COLO668 (cell line): ENCODE results near the gene TTLL8.

Experiments
- DNase-seq: peaks from one replicate; lab custom pipeline; 2025; ENCODE audit not compliant: unreplicated experiment; lab: John Stamatoyannopoulos, UW

The TTLL8 gene

DNA sequence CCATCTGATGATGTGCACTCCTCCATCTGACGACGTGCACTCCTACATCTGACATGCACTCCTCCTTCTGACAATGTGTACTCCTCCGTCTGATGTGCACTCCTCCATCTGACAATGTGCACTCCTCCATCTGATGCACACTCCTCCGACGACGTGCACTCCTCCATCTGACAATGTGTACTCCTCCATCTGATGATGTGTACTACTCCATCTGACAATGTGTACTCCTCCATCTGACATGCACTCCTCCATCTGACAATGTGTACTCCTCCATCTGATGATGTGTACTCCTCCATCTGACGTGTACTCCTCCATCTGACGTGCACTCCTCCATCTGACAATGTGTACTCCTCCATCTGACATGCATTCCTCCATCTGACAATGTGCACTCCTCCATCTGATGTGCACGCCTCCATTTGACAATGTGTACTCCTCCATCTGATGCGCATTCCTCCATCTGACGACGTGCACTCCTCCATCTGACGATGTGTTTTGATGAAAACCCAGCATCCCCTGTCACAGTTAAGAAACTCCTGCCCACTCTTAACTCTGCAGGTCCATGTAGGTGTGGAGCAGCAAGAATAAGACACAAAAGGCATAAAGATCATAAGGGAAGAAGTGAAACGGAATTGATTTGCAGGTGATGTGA is 35.8 kb downstream of the TTLL8 start:
- no peak for DNase-seq

DNA sequence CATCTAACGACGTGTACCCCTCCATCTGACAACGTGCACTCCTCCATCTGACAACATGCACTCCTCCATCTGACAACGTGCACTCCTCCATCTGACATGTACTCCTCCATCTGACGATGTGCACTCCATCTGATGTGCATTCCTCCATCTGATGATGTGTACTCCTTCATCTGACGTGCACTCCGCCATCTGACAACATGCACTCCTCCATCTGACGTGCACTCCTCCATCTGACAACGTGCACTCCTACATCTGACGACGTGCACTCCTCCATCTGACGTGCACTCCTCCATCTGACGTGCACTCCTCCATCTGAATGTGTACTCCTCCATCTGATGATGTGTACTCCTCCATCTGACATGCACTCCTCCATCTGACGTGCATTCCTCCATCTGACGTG is 37.5 kb downstream of the TTLL8 start:
- DNase-seq = no peak

DNA sequence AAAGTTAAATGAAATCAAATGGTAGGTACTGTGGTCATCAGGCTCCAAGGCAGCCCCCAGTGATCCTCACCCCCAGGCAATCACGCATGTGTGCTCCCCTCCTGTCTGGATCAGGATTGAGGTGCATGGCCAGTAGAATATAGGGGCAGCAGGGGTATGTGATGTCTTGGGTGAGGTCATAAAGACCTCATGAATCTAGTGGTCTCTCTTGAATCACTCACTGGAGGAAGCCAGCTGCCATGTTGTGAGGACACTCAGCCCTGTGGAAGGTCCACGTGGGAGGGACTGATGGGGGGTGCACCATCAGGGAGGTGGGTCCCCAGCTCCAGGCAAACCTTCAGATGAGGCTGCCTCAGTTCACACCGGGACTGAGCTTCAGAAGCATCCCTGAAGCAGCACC is 38.8 kb downstream of the TTLL8 start:
- DNase-seq = no peak

GRCh38 chr22:50018608-50019285 is 39.4 kb downstream of the TTLL8 start:
- DNase-seq = no peak

DNA sequence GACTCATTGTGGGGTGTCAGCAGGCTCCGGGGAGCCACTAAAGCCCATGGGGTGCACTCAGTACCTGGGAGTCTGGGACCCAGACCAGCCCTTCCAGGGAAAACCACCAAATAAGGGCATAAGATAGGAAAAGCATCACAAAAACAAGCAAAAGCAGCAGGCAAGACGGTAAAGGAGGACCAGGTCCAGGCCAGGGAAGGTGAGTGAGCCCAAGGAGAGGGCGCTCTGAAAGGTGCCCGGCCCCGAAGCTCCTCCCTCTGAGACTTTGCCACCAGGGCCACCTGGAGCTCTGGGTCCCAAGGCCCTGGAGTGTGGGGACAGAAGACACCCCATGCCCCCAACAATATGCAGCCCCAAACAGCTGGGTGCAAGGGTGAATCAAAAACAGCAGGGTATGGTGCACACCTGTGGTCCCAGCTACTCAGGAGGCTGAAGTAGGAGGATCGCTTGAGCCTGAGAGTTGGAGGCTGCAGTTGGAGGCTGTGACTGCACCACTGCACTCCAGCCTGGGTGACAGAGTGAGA is 40.3 kb downstream of the TTLL8 start:
- no peak for DNase-seq

GRCh38 chr22:50016988-50017700 is 41.0 kb downstream of the TTLL8 start:
- DNase-seq = no peak

GRCh38 chr22:50016308-50016987 is 41.6 kb downstream of the TTLL8 start:
- DNase-seq = no peak

DNA sequence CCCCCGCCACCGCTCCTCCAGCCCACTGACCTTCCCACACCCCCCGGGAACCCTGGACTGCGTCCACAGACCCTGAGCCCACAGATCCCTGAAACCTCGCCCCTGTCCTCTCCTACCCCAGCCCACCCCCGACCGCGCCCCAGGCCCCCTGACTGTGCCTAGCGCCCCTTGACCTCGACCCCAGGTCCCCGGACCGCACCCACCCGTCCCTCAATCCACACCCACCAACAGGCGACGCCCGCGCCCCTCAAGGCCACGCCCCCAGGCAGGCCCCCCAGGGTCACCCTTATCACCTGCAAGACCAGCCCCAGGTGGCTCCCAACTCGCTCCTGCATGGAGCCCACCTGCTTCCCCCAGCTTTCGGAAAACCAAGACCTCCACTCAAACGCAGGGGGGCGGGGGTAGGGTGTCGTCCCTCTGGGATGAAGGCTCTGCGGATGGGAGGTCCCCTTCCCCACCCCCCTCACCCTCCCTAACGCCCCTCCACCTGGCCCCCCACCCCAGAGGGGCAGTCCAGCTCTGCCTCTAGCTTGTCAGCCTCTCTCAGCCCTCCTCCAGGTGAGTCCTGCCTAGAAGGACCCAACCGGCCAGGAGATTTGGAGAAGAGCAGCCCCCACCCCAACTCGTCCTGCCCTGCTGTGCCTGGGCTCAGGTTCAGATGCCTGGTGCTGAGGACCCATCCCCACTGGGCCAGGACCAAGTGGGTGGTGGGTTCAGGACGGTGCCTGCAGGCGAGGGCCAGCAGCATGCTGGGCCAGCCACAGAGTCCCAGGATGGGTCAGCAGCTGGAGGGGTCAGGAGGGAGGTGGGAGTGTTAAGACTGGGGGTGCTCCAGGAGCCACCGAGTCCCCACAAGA is 42.4 kb downstream of the TTLL8 start:
- no peak for DNase-seq

DNA sequence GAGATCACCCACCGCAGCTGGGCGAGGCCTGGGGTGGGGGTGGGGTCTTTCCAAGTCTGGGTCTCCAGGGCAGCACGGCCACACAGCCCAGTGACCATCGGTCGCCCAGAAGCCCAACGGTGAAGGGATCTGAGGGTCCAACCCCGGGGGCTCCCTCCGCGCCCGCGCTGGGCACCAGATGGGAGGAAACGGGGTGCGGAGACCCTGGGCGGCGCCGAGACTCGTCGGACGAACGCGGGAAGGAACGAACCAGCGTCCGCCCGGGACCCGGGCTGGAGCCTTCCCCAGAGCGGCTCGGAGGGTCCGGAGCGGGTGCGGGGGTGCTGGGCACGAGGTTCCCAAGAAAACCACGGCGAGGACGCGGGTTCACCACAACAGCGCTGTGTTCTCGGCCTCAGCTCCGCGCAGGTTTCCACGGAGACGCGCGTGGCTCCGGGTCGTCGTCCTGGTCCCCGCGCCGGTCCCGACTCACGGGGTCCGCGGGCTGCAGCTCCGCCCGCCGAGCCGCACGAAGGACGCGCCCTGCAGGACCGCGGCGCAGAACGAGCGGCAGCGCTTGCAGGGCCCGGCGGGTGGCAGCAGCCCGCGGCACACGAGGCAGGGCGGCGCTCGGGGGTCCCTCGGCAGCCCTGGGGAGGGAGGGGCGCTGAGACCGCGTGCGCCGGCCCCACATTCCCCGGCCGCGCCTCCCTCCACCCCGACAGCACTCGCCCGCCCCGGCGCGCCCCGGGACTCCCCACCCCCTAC is 43.3 kb downstream of the TTLL8 start:
- no peak for DNase-seq

DNA sequence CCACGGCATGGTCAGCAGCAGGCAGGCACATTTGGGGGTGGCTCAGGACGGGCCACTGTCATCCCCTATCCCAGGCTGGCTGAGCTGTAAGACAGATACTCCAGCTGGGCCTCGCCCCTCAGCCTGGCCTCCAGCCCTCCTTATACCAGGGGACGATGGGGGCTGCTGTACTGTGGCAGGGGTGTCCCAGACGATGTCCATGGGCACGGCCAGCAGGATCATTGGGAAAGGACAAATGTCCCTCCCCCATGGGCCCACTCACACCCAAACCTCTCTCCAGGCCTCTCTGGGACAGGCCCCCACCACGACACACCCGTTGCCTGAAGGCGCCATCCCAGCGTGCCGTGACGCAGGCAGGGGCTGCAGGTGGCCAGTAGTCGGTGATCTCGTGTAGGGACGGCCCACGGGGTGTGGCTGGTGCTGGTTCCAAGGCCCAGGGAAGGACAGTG is 44.0 kb downstream of the TTLL8 start:
- DNase-seq = no peak

GRCh38 chr22:50012211-50013181 is 45.6 kb downstream of the TTLL8 start, which contains the start of gene IL17REL:
Gene IL17REL (minus strand): TSS chr22:50012765. CDS start chr22:50012646, 119 bp downstream.
- DNase-seq = peak; percentile 56

DNA sequence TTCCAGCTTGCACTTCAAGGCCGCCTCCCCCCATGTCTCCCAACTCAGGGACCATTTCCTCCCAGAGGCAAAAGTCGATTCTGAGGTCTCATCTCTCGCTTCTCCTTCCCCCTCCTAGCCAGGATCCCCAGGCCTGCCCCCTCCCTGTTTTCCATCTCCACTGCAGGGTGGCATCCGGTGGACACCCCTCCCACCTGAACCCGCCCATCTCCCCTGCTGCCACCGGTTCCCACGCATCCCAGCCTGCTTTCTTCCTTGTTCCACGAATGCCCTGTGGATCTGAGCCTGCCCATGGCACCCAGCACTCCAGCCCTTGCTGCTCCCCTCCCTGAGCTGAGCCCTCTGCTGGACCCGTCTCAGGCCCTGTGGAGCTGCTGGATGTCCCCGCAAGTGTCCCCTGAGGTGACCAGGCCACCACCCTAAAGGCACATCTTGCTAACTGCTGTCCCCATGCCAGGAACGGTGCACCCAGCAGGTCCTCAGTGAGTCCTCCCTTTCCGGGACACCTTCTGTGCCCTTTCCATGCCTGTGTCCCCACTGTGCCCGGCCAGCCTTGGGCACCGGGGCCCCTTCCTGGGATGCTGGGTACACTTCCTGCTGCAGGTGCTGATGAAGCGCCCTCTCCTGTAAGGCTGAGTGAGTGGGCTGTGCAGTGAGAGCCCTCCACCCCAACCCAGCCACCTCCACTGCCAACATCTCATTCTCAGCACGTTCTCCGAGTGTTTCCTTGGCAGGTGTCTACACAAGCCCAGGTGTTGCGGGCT is 46.5 kb downstream of the TTLL8 start:
- peak; percentile 38 for DNase-seq

GRCh38 chr22:50010676-50011446 is 47.2 kb downstream of the TTLL8 start:
- no peak for DNase-seq

DNA sequence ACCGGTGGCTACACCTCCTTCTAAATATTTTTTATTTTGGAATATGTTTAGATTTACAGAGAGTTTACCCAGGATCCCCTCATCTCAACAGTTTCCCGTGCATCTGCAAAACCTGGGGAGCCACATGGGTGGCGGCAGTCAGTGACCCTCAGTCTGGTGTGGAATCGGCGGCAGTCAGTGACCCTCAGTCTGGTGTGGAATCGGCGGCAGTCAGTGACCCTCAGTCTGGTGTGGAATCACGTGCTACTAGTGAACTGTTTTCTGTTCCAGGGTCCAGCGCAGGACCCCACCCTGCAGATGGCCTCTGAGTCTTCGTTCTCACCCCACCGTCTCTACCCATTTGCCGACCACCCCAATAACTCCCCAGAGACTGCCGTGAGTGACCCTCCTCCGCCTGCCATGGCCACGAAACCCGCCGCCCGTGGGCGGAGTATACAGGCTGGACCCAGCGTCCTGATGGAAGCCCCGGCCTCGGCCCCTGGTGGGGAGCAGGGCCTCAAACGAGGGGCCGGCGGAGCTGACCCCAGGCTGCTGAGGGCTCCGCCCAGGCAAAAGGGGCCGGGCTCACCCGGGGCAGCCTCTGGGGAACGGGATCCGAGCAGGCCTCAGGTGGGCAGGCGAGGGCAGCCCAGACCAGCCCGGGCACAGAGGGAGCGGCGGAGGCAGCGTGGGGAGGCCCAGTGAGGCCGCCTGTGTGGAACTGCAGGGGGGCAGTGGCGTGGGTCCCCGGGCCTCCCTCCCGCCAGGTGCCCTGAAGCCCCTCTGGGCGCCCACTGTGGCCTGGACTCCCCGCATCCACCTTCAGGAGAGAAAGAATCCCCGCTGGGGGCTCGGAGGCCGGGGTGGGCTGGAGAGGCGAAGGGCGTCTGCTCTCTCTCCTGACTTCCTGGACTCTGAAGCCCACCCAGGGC is 48.1 kb downstream of the TTLL8 start:
- DNase-seq = no peak

GRCh38 chr22:50009251-50009650 is 48.8 kb downstream of the TTLL8 start:
- no peak for DNase-seq
